SHP77 (cell line): ENCODE data around the gene RAB7A.

Experiments used
- DNase-seq, 2 experiments: peaks; one replicate each; lab custom pipeline; 2025; lab: John Stamatoyannopoulos, UW

The RAB7A gene

GRCh38 chr3:128853826-128854225 is 127.8 kb downstream of the RAB7A start:
- DNase-seq, result no peak

- no peak for DNase-seq
These were observed 128.5 kb downstream of the RAB7A start for GRCh38 chr3:128854475-128854874.

- no peak for DNase-seq
These were observed 129.6 kb downstream of the RAB7A start for GRCh38 chr3:128855569-128855968.

- no peak for DNase-seq
These were observed 132.2 kb downstream of the RAB7A start for GRCh38 chr3:128858167-128858566.

- DNase-seq, result no peak
These were observed 133.6 kb downstream of the RAB7A start for GRCh38 chr3:128859630-128860029.

- no peak for DNase-seq
These were observed 135.5 kb downstream of the RAB7A start for GRCh38 chr3:128861491-128861890.

- DNase-seq, result no peak
These were observed 137.6 kb downstream of the RAB7A start for GRCh38 chr3:128863560-128863959.
